Measurements from ENCODE around the gene LAMB4. TPM values are rescaled to one million over a fixed set of nuclear protein-coding genes. Genes with fewer than 3 reads are reported as not detected.

Gene LAMB4
- total RNA-seq, 4 donors from 2014 or later = 0.04 to 0.33 TPM; not detected in 2

GRCh38 chr7:108079648-108080591 is 50.2 kb downstream of the LAMB4 start:
- Histone ChIP-seq H3K9me3 (no peaks in the 10 kb centered on the region), H3K4me3 (no peak overlapping the region), H3K36me3 (no peaks in the 10 kb centered on the region), H3K27me3 (no peaks in the 10 kb centered on the region), H3K4me1 (no peaks in the 10 kb centered on the region), H3K27ac (no peak overlapping the region)
- TF ChIP-seq CTCF (IDR thresholded peaks at IDR 0.05 in 4 of 5, conservative IDR thresholded peaks at IDR 0.05 in 1 of 5) (no peak), POLR2A (IDR thresholded peaks at IDR 0.05) (no peak)
- DNase-seq (no peak), ATAC-seq (no peak)
- in situ Hi-C loops (cut with MboI; ENCODE audit: low sequenced_read_pairs in 4 of 4) (no loop called here), intact Hi-C loops (cut with DNase I; ENCODE audit: low total_unique reads) (no loop called here)

GRCh38 chr7:108079276-108079647 is 50.9 kb downstream of the LAMB4 start:
- Histone ChIP-seq H3K9me3 (no peaks in the 10 kb centered on the region), H3K27ac (no peak overlapping the region), H3K4me3 (no peak overlapping the region), H3K36me3 (no peaks in the 10 kb centered on the region), H3K27me3 (no peaks in the 10 kb centered on the region), H3K4me1 (no peaks in the 10 kb centered on the region)
- ATAC-seq (no peak), DNase-seq (no peak)
- in situ Hi-C loops (cut with MboI; ENCODE audit: low sequenced_read_pairs in 4 of 4) (no loop called here), intact Hi-C loops (cut with DNase I; ENCODE audit: low total_unique reads) (no loop called here)
- TF ChIP-seq POLR2A (IDR thresholded peaks at IDR 0.05) (no peak), CTCF (IDR thresholded peaks at IDR 0.05 in 4 of 5, conservative IDR thresholded peaks at IDR 0.05 in 1 of 5) (no peak)

GRCh38 chr7:108078691-108079090 is 51.5 kb downstream of the LAMB4 start:
- no peak for TF ChIP-seq CTCF (IDR thresholded peaks at IDR 0.05 in 4 of 5, conservative IDR thresholded peaks at IDR 0.05 in 1 of 5)
- TF ChIP-seq POLR2A (IDR thresholded peaks at IDR 0.05) = no peak
- H3K36me3 ChIP-seq = no peaks in the 10 kb centered on the region
- no peaks in the 10 kb centered on the region for H3K9me3 ChIP-seq
- intact Hi-C loops (cut with DNase I; ENCODE audit: low total_unique reads) = no loop called here
- H3K4me1 ChIP-seq = no peaks in the 10 kb centered on the region
- H3K27me3 ChIP-seq = no peaks in the 10 kb centered on the region
- in situ Hi-C loops (cut with MboI; ENCODE audit: low sequenced_read_pairs in 4 of 4) = no loop called here
- ATAC-seq (no peak), DNase-seq (no peak)
- H3K4me3 ChIP-seq = no peak overlapping the region
- H3K27ac ChIP-seq = no peak overlapping the region

- no peak for ATAC-seq
- Histone ChIP-seq H3K4me3 (no peak overlapping the region), H3K27me3 (no peaks in the 10 kb centered on the region), H3K9me3 (no peaks in the 10 kb centered on the region), H3K36me3 (no peaks in the 10 kb centered on the region), H3K4me1 (no peaks in the 10 kb centered on the region), H3K27ac (no peak overlapping the region)
- in situ Hi-C loops (cut with MboI; ENCODE audit: low sequenced_read_pairs in 4 of 4) (no loop called here), intact Hi-C loops (cut with DNase I; ENCODE audit: low total_unique reads) (no loop called here)
- DNase-seq = no peak
- TF ChIP-seq POLR2A (IDR thresholded peaks at IDR 0.05) (no peak), CTCF (IDR thresholded peaks at IDR 0.05 in 4 of 5, conservative IDR thresholded peaks at IDR 0.05 in 1 of 5) (no peak)
These were observed 51.9 kb downstream of the LAMB4 start for GRCh38 chr7:108078211-108078673.
